Measurements from ENCODE around the gene CNTNAP2.

DNA sequence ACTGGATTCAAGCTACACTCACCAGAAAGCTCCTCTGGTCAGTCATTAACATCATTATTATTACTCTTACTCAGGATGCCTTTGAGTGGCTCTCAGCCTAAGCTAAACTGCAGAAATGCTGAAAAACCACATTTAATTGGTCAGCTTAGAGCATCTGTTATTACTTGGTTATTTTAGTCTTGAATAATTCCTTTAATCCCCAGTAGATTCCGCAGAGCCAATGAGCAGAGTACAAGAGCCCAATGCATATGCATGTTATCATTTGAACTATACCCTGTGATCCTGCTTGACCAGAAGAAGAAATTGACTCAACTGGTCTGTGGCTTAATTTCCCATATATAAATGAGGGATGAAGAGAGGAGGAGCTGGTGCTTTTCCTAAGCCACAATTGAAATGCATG is 2056.3 kb downstream of the CNTNAP2 start:
- TF ChIP-seq, protein P1, sequence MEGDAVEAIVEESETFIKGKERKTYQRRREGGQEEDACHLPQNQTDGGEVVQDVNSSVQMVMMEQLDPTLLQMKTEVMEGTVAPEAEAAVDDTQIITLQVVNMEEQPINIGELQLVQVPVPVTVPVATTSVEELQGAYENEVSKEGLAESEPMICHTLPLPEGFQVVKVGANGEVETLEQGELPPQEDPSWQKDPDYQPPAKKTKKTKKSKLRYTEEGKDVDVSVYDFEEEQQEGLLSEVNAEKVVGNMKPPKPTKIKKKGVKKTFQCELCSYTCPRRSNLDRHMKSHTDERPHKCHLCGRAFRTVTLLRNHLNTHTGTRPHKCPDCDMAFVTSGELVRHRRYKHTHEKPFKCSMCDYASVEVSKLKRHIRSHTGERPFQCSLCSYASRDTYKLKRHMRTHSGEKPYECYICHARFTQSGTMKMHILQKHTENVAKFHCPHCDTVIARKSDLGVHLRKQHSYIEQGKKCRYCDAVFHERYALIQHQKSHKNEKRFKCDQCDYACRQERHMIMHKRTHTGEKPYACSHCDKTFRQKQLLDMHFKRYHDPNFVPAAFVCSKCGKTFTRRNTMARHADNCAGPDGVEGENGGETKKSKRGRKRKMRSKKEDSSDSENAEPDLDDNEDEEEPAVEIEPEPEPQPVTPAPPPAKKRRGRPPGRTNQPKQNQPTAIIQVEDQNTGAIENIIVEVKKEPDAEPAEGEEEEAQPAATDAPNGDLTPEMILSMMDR (IDR thresholded peaks at IDR 0.05; ENCODE audit: borderline replicate concordance, extremely low read depth, low read length, poor library complexity, severe bottlenecking) = no peak
- TF ChIP-seq EZH2 (IDR thresholded peaks at IDR 0.05; ENCODE audit: borderline replicate concordance, low read depth, low read length, severe bottlenecking) = no peak
